Lower lobe of right lung (tissue), 2 donors: ENCODE data around the gene ZNF280A. TPM values are rescaled to one million over a fixed set of nuclear protein-coding genes. Genes with fewer than 3 reads are reported as not detected.

Experiments
- ATAC-seq, 2 donors: fragments of 200-7000 bp; cut with Tn5 transposase; one replicate each; pipeline ENCODE4 v1.9.1; 2020 to 2022; ENCODE audit warnings: mild to moderate bottlenecking in 2 of 2, moderate library complexity in 2 of 2
- DNase-seq: peaks from one replicate; pipeline ENCODE4 v3.0.0-alpha.2; 2020
- H3K27ac ChIP-seq: fragments of 200-600 bp; one replicate; pipeline ENCODE4 v1.8.0; 2022
- H3K27me3 ChIP-seq: fragments of 200-600 bp; one replicate; pipeline ENCODE4 v1.8.0; 2022; ENCODE audit warnings: low read depth
- H3K36me3 ChIP-seq: fragments of 200-600 bp; one replicate; pipeline ENCODE4 v1.8.0; 2022; ENCODE audit warnings: mild to moderate bottlenecking
- H3K4me1 ChIP-seq: fragments of 200-600 bp; one replicate; pipeline ENCODE4 v1.8.0; 2022
- H3K4me3 ChIP-seq: fragments of 200-600 bp; one replicate; pipeline ENCODE4 v1.8.0; 2022; ENCODE audit warnings: mild to moderate bottlenecking
- H3K9me3 ChIP-seq: fragments of 200-600 bp; one replicate; pipeline ENCODE4 v1.8.0; 2022
- CTCF ChIP-seq: fragments of 200-600 bp; IDR thresholded peaks from one replicate; pipeline ENCODE4 v1.8.0; 2022; ENCODE audit warnings: antibody characterized with exemption, mild to moderate bottlenecking
- intact Hi-C: fragments of 100-400 bp; cut with DNase I; formaldehyde crosslinking; loops from one replicate; pipeline ENCODE4 v1.11.0; 2022
- total RNA-seq: library from RNA; stranded (reverse); fragmentation: NEBNext Ultra II Directional; extraction: Animal tissue kit (Norgen Biotek cat#: 25700); gene quantifications from one replicate; pipeline ENCODE4 v1.2.1, GENCODE V29; 2021
- donor health status: DM: no; HTN: yes; CAD: no; lungs with severe emphysema.

ZNF280A gene
- total RNA-seq, 1 donor from 2014 or later, result not detected

DNA sequence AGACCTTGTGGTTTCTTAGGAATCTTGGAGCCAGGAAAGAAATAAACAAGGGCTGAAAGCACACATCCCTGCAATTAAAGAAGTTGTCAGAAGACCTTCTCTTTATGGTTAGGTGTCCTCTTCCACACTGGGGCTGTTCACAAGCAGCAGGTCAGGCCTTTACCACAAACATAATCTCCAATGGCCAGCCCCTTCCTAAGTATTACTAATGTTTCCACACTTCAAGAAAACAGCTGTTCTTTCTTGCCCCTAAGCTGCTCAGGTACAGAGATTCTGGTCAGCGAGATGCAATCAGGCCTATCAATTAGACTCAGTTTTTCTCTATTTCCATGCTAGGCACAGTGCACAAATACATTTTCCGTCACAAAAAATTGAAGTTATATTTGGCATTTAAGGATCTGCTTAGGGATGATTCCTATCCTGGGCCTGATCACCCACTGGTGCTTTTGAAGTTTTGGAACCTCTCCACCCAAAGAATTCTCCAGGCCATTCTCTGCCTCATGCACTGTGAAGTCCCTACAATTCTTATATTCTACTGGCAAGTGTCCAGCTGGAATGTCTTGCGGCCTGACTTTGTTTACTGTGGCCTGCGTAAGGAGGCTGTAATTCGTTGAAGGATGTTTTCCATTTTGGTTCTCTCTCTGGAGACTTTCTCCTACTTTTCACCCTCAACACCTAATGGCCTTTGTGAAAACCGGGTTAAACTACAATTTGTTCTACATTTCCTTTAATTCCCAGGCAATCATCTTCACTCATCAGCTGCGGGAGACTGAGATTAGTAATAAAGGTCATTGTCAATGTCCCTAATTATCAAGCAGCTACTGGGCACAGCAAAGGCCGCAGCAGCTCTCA lies 33.9 kb upstream of the ZNF280A start:
- no peaks in the 10 kb centered on the region for H3K27me3 ChIP-seq
- TF ChIP-seq CTCF, result no peak
- intact Hi-C loops, result no loop called here
- H3K36me3 ChIP-seq, result no peaks in the 10 kb centered on the region
- no peak for ATAC-seq
- no peaks in the 10 kb centered on the region for H3K4me1 ChIP-seq
- DNase-seq, result no peak
- no peaks in the 10 kb centered on the region for H3K9me3 ChIP-seq
- no peak overlapping the region for H3K4me3 ChIP-seq
- no peak overlapping the region for H3K27ac ChIP-seq

DNA sequence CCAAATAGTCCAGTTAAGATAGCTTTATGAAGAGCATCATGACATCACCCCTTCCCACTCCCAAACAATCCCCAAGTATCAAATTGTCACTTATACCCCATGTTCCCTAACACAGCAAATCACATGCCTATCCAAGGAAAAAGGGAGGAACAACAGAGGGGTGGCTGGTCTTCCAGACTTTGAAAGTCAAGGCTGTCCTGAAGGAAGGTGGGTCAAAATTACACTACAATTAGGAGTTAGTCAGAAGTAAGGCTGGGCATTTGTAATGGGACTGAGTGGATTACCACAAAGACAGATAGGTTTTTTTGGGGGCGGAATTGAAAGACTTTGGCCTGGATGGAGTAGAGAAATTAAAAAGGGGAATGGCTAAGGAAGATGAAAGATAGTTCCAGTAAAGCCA lies 33.1 kb upstream of the ZNF280A start:
- H3K36me3 ChIP-seq, result no peaks in the 10 kb centered on the region
- DNase-seq, result no peak
- TF ChIP-seq CTCF, result no peak
- no peaks in the 10 kb centered on the region for H3K9me3 ChIP-seq
- no peaks in the 10 kb centered on the region for H3K4me1 ChIP-seq
- no peak overlapping the region for H3K27ac ChIP-seq
- no peak for ATAC-seq
- no peaks in the 10 kb centered on the region for H3K27me3 ChIP-seq
- H3K4me3 ChIP-seq, result no peak overlapping the region
- intact Hi-C loops, result no loop called here

DNA sequence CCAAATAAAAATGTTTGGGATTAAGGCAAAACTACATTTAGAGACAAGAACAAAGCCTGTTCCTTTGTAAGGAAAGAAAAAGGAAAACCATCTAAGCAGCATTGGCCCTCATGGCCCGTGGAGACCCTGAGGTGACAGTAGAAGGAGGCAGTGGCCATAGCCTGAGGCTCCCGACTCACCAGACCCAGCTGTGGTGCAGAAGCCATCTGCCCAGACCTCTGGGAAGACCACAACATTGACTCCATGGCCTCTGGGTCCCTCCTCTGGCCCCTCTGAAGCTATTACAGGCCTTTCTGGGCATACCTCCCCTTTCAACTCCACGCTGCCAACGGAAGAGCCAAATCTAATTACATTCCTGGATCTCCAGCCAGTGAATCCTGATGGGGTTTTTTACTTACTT lies 32.6 kb upstream of the ZNF280A start:
- Histone ChIP-seq H3K4me1 (no peaks in the 10 kb centered on the region), H3K4me3 (no peak overlapping the region), H3K27ac (no peak overlapping the region), H3K9me3 (no peaks in the 10 kb centered on the region), H3K36me3 (no peaks in the 10 kb centered on the region), H3K27me3 (no peaks in the 10 kb centered on the region)
- intact Hi-C loops, result no loop called here
- ATAC-seq (no peak), DNase-seq (no peak)
- no peak for TF ChIP-seq CTCF

GRCh38 chr22:22550789-22551434 lies 30.8 kb upstream of the ZNF280A start:
- no peaks in the 10 kb centered on the region for H3K36me3 ChIP-seq
- no peaks in the 10 kb centered on the region for H3K4me1 ChIP-seq
- intact Hi-C loops, result no loop called here
- H3K27ac ChIP-seq, result no peak overlapping the region
- H3K4me3 ChIP-seq, result no peak overlapping the region
- ATAC-seq, result no peak
- no peaks in the 10 kb centered on the region for H3K27me3 ChIP-seq
- no peak for DNase-seq
- no peak for TF ChIP-seq CTCF
- no peaks in the 10 kb centered on the region for H3K9me3 ChIP-seq

- DNase-seq, result no peak
Observed at GRCh38 chr22:22548910-22549309, 28.8 kb upstream of the ZNF280A start.

More at GRCh38 chr22:22548910-22549309, 28.8 kb upstream of the ZNF280A start:
- Histone ChIP-seq H3K4me3 (no peak overlapping the region), H3K9me3 (no peaks in the 10 kb centered on the region), H3K36me3 (no peaks in the 10 kb centered on the region), H3K27me3 (no peaks in the 10 kb centered on the region), H3K4me1 (no peaks in the 10 kb centered on the region), H3K27ac (no peak overlapping the region)
- TF ChIP-seq CTCF, result no peak
- intact Hi-C loops, result no loop called here
- ATAC-seq, result no peak
